Pulmonary artery endothelial cell (primary cell): ENCODE results near the gene MAPK12. TPM values are rescaled to one million over a fixed set of nuclear protein-coding genes. Genes with fewer than 3 reads are reported as not detected.

Experiments
- DNase-seq: peaks from one replicate; pipeline ENCODE4 v3.0.0-alpha.2; 2011; ENCODE audit warnings: low read depth, low spot score
- total RNA-seq: library from RNA; depleted of rRNA; stranded (reverse); fragments of >200 nt; gene quantifications from 2 replicates; pipeline ENCODE4 v1.2.3, GENCODE V29; 2014

MAPK12 gene
- 54.2 TPM in 2 replicates for total RNA-seq

DNA sequence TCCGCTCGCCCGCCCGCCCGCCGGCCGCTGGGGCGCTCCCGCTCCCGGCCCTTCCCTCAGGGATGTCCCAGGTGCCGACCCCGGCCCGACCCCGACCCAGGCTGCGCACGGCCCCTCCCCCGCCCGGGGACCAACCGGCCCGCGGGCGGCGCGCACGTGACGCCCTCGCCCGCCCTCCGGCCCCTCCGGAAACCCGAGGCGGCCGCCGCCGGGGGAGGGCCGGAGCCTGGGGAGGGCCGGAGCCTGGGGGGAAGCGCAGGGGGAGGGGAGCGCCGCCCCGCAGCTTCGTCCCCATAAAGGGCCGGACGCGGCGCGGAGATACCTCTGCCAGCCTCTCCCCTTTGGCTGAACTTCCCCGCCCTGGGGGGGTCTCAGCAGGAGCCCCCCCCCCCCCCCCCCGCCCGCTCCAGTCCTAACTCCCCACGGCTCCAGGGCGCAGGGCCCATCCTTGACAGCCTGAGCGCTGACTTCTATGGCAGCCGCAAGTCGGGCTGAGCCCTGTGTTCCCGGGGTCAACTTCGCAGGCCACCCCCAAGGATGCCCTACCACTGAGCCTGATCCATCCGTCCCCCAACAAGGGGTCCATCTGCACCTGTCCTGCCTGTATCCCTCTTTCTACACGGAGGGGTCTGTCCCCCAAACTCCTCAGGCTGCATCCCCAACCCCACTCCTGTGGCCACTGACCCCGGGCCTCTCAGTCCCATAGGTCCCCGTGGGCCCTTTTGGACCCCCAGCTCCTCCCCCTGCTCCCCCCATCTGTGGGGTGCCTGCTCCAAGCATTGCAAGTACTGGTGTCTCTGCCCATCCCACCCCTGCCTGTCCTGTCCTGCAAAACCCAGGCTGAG is at the start of gene MAPK12:
TSS of gene MAPK12 (minus strand) at position 69 of the 845 bp plus-strand sequence. CDS start 174 bp downstream, outside the sequence.
- no peak for DNase-seq

DNA sequence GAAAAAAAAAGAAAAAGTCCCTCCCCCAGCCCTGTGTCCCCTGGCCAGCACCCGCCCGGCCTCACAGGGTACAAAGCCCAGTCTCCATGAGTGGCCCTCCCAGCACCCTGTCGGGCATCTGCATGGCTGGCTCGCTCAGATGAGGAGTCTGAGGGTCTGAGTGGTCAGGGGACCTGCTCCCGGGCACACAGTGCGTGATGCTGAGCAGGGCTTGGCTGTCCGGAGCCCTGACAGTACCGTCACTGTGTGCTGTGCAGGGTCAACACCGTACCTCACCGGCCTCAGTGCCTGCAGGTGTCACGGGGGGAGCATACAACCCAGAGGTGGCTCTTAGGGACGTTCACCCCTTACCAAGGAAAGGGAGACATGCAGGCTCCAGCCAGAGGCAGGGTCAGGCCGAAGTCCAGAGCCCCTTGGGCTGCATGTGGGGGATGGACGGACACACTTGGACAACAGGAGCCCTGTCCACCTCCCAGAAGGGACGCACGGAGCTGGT is 49.5 kb upstream of the MAPK12 start:
- DNase-seq = no peak

DNA sequence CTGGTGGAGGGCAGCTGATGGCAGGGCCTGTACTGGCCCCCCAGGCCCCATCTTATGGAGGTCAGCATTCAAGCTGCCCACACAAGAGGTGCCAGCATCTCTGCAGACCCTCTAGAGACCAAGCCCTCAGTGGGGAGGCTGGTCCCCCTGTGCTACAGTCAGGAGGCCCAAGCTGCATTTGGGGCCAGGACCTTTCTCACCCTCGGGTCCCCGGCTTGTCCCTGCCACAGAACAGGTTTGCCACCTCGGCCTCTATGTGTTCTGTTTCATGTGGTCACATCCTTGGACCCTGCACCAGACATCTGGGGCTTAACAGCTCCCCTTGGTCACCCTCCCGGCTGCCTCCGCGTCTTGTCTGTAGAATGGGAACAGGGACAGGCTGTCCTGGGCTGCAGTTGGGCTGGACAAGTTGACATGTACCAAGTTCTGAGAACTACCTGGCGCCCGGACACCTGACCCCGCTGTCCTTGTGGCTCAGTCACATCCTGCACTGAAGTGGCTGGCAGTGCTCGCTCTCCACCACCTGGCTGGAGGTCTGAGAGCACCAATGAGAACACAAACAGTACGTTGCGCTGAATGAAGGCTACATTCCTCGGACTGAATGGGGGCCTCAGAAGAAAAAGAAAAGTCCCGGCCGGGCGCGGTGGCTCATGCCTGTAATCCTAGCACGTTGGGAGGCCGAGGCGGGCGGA is 48.7 kb upstream of the MAPK12 start:
- no peak for DNase-seq

DNA sequence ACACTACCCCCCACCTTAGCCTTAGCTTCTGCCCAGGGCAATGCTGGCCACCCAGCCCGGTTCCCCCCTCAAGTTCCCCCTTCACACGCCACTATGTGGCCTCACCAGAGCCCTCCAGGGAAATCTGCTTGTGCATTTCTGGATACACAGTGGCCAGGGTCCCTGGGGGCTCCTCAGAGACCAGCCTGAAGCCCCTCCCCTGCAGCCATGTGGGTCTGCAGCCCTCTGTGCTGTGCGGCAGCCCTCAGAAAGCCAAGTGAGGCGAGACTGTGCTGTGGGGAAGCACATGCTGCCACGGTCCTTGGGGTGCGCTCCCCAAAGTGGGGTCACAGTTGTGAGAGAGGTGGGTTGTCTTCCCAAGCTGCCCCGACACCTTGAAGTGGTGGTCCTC is 48.1 kb upstream of the MAPK12 start:
- DNase-seq = no peak

DNA sequence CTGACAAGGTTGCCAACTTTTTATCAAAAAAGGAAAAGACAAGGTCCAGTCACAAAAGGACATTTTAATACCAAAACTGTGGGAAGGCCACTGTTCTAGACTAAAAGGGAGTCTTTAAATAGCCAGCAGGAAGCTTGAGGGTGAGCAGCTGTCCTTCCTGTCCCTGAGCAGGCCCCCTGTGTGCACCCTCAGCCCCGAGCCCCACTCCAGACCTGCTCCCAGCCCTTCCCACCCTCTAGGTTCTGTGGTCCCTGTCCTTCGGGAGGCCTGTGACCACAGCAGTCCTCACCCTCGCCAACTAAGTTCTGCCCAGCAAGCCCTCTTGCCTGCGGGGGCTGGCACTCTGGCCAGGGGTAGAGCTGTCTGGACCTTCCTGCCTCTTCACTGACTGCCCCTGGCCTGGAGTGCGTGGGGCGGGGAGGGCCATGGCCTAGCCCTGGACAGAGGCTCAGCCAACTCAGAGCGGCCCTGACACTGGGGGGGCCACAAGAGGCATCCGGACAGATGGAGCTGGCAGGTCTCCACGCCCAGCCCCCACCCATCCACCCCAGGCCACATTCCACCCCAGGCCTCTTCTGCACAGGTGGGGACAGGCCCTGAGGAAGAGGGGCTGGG is 47.6 kb upstream of the MAPK12 start:
- no peak for DNase-seq

DNA sequence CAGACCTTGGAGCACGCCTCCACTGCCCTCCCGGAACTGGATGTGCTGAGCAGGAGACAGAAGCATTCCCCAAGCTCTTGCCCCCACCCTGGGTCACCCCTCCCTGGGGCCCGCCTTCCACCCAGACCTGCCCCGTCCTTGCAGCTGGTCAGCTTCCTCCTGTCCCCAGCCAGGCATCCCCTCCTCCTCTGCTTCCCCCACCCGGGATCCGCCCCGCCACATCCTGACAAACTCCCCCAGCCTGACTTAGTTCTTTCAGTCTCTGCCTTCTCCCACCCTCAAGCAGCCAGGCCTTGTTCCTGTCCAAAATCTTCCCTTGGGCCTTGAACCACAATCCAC is 47.1 kb upstream of the MAPK12 start:
- no peak for DNase-seq

DNA sequence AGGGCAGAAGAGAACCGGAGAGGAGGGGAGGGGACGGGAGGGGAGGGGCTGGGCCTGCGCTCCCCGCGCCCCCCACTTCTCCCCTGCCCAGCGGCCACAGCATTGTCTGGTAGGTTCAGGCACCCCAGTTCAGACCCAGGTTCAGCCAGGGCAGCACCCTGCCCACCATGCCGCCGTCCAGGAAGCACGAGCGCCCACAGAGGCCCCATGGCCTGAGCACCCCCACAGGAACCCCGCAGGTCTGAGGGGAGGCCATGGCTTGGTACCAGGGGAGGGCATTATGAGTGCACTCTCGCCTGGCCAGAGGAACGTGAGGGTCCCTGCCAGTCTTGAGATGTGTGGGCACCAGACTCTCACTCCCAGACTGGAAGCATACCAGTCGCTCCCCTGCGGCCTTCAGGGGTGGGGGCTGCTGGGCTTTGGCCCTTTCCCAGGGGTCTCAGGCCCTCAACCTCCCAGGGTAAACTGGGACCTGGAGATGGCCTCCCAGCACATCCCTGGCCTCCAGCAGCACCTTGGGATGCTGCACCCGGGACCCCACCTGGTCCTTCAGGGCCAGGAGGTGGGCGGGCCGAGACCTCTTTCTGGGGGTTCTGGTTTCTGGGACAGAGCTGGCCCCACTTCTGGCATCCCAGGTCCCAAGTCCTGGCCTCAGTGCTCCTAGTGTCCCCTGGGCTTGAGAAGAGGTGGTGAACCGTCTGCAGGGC is 46.6 kb upstream of the MAPK12 start:
- no peak for DNase-seq

DNA sequence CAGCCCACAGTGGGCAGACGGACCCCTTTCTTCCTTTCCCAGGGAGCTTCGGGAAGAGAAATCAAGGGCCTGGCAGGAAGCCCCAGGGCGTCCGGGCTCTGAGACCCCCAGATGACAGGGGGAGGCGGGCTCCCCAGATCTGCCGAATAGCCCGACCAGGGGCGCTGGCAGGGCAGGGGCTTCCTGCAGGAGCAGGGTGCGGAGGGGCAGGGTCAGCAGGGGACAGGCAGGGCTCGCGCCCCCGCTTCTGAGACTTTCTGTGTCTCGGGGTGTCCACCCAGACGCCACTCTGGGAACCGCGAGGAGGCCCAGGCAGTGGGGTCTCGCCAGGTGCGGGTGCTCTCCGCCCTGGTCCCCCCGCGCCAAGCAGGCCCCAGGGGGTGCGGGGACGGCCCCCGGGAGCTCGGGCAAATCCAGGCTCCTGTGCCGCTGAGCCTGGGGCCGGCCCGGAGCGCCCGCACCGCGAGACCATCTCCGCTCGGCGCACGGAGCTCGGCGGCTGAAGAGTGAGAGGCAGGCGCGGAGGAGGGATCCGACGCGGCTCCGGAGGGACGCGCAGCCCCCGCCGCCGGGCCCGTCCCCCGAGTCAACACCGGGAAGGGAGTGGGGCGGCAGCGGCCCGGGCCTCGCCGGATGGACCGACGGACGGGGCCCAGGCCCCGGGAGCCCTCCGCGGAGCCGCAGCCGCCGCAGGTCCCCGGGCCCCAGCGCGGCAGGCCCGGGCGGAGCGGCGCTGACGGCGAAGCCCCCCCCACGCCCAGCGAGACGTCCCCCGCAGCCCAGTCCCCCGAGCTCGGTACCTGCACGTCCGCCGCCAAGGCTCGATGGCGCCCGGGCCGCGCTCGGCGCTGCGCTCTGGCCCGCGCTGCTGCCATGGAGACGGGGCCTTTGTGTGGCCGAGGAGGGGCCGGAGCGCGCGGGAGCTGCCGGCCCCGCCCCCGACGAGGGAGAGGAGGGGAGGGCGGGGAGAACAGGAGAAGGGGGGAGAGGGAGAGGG is 45.6 kb upstream of the MAPK12 start, which contains the start of gene PLXNB2:
TSS of gene PLXNB2 (minus strand) at position 894 of the 997 bp plus-strand sequence. CDS start 17,062 bp downstream, outside the sequence.
- no peak for DNase-seq

DNA sequence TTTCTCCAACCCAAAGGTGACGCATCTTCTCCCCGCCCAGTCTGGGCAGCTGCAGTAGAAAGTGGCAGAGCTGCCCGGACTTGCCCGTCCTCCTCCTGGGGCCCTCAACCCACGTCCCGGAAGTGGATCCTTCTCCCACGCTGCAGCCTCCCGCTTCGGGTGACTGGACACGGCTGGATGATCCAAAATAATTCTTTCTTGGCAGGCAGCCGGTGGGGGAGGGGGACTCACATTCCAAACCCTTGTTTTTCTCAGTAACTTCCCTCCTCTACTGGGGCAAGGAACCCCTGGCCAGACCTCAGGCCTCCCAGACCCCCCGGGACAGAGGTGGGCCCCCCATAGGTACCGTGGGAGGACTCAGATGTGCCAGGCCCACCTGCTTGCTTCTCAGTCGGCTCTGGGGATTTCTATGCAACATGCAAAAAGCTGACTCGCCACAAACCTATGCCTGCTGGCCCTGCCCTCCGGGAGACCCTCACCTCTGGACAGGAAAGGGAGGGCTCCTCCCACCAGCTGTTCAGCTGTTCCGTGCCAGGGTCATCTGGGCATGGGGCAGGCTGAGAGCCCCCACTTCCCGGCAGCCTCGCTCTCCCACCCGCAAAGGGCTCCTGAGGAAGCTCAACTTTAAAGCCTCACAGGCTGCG is 44.6 kb upstream of the MAPK12 start:
- peak; percentile 79 for DNase-seq

DNA sequence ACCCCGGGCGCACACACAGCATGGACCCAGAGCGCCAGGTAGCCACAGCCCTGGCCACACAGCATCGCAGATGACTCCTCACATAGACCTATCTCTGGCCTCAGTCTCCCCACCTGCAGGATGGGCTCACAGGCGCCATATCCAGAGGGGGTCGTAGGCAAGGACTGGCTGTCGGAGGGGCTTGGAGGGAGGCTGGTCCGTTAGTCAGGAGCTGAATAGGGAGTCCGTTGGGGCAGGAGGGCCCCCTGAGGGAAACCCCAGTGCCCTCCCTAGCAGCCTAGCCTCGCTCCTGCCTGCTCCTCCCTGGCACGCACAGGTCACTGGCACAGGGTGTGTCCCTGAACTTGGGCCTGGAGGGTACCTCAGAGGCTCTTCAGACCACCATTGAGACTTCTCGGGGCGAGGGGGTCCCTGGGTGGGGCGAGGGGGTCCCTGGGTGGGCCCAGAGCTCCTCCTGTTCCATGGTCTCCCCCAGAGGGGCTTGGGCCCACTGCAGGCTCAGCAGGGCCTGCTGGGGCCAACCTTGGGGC is 44.0 kb upstream of the MAPK12 start:
- DNase-seq = no peak

DNA sequence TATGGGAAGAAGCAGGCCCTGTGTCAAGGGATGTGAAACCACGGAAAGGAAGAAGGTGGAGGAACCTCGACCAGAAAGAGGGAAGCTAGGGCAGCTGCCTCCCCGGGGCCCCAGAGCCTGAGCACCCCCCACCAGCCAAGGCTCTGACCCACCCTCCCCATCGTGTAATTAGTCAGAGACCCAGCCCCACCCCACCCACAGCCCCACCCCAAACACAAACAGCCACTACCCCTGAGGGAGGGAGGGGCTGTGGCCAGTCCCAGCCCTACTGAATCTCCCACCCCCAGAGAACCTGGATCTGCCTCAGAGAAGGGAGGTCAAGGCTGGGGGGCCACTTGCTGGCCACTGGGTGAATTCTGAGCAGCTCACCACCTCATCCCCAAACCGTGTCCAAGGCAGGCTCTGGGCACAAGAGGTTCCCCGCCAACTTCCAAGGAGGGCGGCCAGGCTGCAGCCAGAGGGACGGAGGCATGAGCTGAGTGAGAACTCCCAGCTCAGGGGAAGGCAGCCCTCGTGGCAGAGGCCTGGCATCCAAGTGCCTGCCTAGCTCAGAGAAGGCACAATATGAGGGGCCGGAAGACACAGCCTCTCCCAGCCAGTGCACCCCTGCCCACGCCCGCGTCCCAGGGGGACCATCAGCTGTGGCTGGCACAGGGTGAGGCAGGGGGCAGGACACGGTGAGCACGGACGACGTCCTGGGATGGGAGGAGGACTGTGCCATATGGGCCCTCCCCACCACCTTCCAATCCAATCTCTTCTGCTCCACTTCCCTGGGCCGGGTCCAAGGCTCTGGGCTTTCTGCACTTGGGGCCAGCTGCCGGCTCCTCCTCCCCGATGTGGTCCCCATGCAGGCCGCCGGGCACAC is 43.3 kb upstream of the MAPK12 start:
- DNase-seq = no peak

DNA sequence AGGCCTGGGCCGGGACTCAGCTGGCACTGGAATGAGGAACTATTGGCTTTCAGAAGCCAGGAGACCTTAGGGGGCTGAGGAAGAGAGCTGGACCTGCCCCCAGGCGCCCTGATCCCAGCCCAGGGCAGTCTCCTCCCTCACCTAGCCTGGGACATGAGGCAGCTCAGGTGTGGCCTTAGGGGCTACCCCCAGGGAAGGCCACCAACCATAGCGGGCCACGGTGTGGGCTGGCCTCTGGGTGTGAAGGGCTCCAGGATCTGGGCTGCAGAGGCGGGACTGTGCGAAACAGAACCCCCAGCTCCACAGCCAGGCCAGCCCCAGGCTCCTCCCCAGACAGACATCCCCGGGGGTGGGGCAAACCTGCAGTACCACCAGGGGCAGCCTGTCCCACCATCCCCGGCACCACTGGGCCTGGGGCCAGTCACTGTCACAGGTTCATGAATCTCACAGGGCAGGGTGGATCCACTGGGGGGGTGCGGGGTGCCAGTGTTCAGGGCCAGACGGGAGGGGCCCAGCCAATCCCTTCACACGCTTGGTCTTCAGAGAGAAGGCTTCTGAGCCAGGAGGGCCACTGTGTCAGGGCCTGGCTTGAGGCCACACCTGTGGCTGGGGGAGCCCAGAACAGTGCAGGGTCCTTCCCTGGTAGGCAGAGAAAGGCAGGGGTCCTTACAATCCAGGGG is 42.5 kb upstream of the MAPK12 start:
- no peak for DNase-seq

DNA sequence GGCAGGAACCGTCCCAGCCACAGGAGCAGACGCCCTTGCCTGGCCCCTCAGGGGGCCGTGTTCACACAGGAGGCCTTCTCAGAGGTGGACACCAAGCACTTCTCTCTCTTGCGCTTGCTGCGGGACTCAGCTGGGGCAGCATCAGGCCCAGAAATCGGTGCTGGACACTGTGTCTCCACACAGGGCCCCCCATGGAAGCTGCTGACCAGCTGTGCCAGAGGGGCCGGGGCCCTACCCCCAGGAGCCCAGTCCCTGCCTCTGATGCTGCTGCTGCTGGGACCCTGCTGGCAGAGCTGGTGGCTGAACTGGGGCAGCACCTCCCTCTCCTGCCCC is 42.0 kb upstream of the MAPK12 start:
- no peak for DNase-seq

DNA sequence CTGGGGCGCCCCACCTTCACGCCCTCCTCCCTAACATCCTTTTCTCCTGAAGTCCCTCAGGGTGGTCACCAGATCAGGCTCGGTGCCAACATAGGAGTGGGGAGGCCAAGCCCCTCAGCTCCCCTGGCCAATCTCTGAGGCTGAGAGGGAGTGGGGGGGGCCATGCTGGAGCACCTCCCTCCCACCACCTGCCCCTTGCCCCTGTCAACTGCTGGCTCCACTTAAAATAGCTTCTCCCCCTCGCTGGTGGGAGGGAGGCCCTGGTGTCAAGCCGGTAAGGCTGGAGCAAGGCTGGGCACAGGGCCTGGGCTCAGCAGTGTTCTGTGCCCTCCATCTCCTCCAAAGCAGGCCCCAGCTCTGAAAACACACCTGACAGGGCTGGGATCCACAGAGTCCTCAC is 41.1 kb upstream of the MAPK12 start:
- DNase-seq = no peak

DNA sequence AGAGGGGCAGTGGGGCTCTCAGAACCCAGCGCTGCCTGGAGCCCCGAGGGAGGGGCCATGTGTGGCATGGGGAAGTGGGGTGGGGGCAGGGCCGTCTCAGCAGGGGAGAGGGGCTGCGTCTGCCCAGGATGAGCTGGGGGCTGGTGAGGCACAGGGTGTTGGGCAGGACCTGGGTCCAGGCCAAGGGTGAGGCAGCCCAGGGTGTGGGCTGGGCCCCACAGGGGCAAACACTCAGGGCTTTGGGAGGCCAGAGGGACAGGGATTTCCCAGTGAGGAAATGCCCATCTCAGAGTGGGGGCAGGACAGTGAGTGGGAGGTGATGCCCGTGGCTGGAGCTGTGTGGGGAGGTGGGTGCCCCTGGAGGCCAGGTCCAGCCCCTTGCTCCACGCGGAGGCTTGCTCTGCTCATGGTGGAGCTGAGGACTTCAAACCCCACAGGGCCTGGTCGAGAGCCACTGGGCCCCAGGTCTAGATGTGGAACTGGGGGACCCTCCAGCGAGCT is 40.6 kb upstream of the MAPK12 start:
- no peak for DNase-seq

DNA sequence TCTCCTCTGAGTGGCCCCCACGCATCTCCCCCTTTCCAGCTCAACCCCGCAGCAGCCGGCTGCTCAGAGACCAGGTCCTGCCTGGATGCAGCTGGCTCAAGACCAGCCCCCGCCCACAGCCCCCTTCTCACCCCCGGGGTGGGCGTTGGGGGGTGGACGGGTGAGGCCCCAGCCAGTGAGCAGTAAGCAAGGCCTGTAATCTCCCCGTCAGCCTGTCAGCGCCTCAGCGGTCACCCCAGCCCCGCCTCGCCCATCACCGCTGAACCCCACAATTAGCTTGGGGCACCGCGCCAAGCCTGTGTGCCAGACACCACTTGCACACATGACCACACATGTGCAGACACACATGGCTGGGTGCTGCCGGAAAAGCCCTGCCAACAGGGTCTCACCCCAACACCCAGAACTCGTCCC is 40.1 kb upstream of the MAPK12 start:
- no peak for DNase-seq

DNA sequence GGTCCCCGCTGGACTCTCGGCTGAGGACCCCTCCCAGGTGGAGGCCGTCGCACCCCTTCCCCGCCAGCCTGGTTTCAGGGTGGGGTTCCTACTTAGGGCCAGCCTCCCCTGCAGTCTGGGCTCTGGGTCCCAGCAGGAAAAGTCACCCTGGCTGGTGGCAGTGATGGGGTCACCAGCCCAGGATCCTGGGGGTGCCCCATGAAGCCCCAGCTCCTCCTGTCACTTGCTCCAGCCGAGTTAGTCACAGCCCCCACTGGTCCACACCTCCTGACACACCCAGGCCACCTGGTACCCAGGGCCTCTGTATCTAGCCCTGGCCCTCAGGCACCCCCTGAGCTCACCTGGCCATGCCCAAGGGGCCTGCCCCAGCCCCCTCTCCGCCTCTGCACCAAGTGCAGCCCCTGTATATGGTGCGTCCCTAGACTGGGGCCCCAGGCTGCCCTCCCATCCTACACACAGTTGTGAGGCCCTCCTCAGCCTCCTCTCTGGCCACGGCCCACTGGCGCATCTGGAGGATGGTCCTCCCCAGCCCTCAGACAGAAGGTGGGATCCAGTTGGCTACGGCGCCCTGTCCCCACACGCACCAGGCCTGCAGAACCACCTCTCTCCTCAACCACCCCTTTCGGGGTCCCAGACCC is 39.3 kb upstream of the MAPK12 start:
- DNase-seq = no peak
